ENCODE measurements around the gene PAN3.
"Not testable (repeated sequence)": the region's sequence is repeated elsewhere in the genome, so short reads cannot be mapped to it uniquely, and the experiment has no call there.

The PAN3 gene

GRCh38 chr13:28138012-28138755 is at the start of gene PAN3:
Gene PAN3, plus strand, starts transcription at chr13:28138545. Its CDS starts 113 bp downstream, at chr13:28138658.
- peak; percentile 88 for DNase-seq

DNA sequence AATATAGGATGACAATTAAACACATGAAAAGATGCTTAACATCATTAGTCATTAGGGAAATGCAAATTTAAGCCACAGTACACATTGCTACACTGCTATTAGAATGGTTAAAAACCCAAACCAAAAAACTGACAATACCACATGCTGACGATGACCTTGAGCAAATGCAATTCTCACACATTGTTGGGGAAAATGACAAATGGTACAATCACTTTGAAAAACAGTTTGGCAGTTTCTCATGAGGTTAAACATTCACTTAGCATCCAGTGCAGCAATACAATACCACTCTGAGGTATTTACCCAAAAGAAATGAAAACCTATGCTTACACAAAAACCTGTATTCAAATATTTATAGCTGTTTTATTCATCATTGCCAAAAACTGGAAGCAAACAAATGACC is 49.3 kb upstream of the PAN3 start:
- DNase-seq: no peak

DNA sequence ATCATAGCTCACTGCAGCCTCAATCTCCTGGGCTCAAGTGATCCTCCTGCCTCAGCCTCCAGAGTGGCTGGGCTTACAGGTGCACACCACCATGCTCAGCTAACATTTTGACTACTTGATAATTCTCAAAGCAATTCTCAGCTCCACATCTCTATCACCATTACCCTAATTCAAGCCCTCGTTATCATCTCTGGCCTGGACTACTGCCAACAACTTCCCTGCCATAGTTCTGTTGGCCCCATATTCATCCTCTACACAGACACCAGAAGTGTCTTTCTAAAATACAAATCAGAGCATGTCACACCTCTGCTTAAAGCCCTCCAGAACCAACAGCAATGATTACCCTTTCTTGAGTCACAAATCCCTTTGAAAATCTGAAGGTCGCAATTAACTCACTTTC is 45.9 kb upstream of the PAN3 start:
- no peak for DNase-seq

GRCh38 chr13:28093881-28094280 is 44.5 kb upstream of the PAN3 start:
- no peak for DNase-seq

- no peak for DNase-seq
Measured at GRCh38 chr13:28094306-28094705, 44.0 kb upstream of the PAN3 start.

- no peak for DNase-seq
Measured at GRCh38 chr13:28097503-28097902, 40.8 kb upstream of the PAN3 start.

GRCh38 chr13:28099396-28100149 is 38.8 kb upstream of the PAN3 start:
- no peak for DNase-seq

- peak; percentile 49 for DNase-seq
Measured at GRCh38 chr13:28100150-28101121, 37.9 kb upstream of the PAN3 start, which contains the start of gene FLT3. Gene FLT3, minus strand, starts transcription at chr13:28100576. Its CDS starts 66 bp downstream, at chr13:28100510.

DNA sequence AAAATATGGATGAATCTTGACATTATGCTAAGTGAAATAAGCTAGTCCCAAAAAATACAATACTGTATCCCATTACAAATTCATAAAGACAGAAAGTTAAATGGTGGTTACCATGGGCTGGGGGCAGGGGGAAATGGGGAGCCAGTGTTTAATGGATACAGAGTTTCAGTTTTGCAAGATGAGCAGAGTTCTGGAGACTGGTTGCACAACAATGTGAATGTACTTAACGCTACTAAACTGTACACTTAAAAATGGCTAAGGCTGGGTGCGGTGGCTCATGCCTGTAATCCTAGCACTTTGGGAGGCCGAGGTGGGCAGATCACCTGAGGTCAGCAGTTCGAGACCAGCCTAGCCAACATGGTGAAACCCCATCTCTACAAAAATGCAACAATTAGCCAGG is 36.5 kb upstream of the PAN3 start:
- not testable (repeated sequence) for DNase-seq

GRCh38 chr13:28106976-28107375 is 31.4 kb upstream of the PAN3 start:
- no peak for DNase-seq

GRCh38 chr13:28110414-28110813 is 27.9 kb upstream of the PAN3 start:
- DNase-seq: no peak

DNA sequence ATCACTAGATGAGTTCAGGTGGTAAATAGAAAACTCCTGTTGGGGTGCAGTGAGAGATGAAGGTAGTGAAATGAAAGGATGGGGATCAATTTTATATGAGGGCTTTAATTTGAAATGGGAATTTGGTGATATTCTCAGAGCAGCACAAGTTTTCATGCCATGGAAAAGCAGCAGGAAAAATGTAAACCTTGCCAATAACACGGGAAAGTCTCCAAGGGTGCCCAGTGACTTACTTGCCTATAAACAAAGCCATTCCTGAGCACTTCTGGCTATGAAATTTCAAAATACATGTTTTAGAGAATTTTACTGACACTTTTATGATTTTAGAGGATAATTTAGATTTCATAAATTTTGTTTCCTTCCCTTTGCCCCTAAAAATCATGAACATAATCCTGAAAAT is 21.6 kb upstream of the PAN3 start:
- DNase-seq: no peak

DNA sequence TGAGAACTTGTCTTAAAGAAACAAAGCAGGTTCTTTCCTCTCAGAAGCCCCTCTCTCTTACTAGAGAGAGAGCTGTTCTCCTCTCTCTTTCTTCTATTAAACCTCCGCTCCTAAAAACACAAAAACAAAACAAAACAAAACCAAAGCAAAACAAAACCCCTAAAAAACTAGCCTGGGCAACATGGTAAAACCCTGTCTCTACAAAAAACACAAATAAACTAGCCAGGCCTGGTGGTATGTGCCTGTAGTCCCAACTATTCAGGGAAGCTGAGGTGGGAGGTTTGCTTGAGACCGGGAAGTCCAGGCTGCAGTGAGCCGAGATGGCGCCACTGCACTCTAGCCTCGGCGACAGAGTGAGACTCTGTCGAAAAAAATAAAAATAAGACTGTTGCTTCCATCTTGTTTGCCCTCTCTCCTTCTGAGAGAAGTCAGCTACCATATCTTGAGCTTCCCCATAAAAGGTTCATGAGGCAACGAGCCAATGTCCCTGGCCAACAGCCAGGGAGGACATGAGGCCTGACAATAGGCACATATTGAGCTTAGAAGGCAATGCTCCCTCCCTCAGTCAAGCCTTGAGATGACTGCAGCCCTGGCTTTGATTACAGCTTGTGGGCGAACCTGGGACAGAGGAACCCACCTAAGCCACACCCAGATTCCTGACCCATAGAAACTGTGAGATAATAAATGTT is 20.5 kb upstream of the PAN3 start:
- DNase-seq: no peak

DNA sequence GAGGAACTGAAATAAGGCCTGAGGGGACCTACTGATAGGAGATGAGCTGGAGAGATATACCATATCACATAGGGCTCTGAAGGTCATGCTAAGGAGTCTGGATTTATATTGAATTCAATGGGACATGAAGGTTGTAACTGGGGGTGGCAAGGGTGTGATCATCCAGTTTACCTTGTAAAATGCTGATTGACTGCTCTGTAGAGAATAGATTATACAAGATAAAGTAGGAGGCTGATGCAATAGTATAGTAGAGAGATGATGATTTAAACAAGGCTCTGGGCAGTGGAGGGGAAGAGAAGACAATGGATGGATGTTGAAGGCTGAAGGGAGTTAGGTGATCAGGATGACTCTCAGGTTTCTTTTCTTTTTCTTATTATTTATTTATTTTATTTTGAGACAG is 18.0 kb upstream of the PAN3 start:
- no peak for DNase-seq

GRCh38 chr13:28121224-28121623 is 17.1 kb upstream of the PAN3 start:
- DNase-seq: no peak

DNA sequence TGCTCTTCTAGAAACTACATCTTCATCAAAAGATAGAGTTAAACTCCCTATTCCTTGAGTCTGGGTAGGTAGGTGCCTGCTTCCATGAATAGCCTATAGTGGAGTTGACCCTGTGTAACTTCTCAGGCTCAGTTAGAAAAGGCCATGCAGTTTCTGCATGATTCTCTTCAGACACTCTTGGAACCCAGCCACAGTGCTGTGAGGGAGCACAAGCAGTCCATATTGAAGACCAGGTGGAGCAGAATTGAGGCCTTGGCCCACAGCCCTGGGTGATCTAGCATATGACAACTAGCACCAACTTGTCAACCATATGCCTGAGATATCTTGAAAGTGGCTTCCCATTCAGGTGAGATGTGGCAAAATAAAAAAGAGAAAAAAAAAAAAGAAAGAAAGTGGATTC is 10.3 kb upstream of the PAN3 start:
- no peak for DNase-seq

GRCh38 chr13:28128926-28129325 is 9.4 kb upstream of the PAN3 start:
- DNase-seq: no peak

DNA sequence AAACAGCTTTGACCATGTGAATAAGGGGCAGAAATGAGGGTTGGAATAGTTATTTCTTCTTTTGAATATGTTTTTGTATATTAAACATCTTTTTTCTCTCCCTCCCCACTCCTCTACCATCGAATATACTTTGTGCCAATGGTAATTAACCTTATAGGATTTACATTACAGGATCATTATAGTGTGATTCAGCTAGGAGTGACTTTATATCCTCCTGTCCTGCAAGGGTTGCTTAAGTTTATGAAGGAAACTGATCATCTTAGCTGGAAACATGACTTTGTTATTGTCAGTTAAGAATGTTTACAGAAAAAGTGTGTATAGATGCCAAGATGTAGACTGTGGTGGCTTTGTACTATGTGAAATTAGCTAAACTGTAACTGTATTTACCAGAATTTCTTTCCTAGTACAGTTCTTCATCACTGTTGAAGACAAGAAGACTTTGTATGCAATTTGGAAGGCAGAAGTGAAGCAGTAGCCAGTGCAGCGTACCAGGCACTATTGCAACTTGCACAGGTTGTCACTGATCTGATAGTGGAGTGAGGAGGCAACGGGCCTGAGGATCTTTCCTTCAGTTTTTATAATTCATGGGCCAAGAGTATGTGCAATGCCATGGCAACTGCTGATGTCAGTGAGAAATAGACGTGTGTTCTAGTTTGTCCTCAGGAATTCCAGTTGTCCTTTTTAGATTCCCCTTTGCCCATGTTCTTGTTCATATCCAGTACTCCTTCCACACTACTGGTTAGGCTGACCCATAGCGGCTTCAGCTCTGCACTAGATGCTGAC is 8.2 kb upstream of the PAN3 start:
- no peak for DNase-seq

GRCh38 chr13:28131646-28132045 is 6.7 kb upstream of the PAN3 start:
- DNase-seq: no peak

DNA sequence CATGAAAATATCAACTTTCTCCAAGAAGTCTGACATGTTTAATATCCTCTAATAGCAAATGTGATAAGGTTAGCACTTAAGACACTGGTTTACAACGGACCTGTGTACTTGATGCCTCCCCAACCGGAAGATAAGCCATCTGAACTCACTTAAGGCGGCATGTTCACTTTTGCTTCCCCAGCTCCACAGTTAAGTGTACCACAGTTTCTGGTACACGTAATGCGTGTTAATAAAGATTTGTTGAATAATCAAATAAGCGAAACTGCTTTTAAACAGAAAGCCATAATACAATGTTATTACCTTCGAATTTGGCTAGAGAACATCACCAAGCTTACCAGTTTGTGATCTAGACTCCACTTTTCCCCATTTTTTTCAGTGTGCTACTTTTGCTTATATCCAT is 1.4 kb upstream of the PAN3 start:
- no peak for DNase-seq

DNA sequence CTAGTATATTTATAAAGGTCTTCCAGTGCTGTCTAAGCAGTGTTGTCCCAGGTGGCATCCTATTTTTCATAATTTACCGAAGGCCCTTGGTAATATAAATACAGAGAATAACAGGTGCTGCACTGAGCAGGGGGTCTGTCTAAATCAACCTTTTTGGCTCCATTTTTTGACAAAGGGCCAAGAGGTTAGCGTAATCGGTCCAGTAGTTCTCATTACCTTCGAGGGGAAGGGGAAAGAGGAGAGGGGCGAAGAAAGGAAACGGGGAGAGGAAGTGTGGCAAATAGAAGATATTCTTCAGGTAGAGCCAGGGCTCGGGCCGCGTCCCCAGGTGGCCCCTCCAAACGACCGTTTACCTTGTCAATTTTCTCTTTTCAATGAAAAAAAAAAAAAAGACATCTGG is 749 bp upstream of the PAN3 start:
- peak; percentile 71 for DNase-seq
